T follicular helper cell (primary cell): Measurements from ENCODE around the gene SPTLC3.
"Not testable (repeated sequence)": the region's sequence is repeated elsewhere in the genome, so short reads cannot be mapped to it uniquely, and the experiment has no call there.

Source experiments
- DNase-seq: peaks from one replicate; pipeline ENCODE4 v3.0.0-alpha.2; 2020; ENCODE audit warnings: low read depth
- total RNA-seq, 2 experiments: gene quantifications; one replicate each; lab custom pipeline; 2026; lab: John Stamatoyannopoulos, UW

Gene SPTLC3
- total RNA-seq, result 0.52 to 0.54 reads per million in 2 experiments

GRCh38 chr20:13008761-13009681, at the start of gene SPTLC3:
Gene SPTLC3, plus strand, starts transcription at chr20:13008972. Its CDS starts 296 bp downstream, at chr20:13009268.
- DNase-seq, result no peak

GRCh38 chr20:12961725-12962124, 47.0 kb upstream of the SPTLC3 start:
- no peak for DNase-seq

GRCh38 chr20:12962895-12963294, 45.9 kb upstream of the SPTLC3 start:
- no peak for DNase-seq

- DNase-seq, result no peak
Observed at GRCh38 chr20:12963416-12963815, 45.4 kb upstream of the SPTLC3 start.

- DNase-seq, result no peak
Observed at GRCh38 chr20:12965212-12965869, 43.4 kb upstream of the SPTLC3 start.

GRCh38 chr20:12965870-12966251, 42.9 kb upstream of the SPTLC3 start:
- no peak for DNase-seq

GRCh38 chr20:12966468-12967085, 42.2 kb upstream of the SPTLC3 start:
- no peak for DNase-seq

GRCh38 chr20:12967932-12968331, 40.8 kb upstream of the SPTLC3 start:
- DNase-seq, result no peak

GRCh38 chr20:12968472-12968871, 40.3 kb upstream of the SPTLC3 start:
- no peak for DNase-seq

- DNase-seq, result no peak
Observed at GRCh38 chr20:12969071-12969669, 39.6 kb upstream of the SPTLC3 start.

GRCh38 chr20:12970372-12970821, 38.4 kb upstream of the SPTLC3 start:
- no peak for DNase-seq

- DNase-seq, result no peak
Observed at GRCh38 chr20:12975833-12976608, 32.8 kb upstream of the SPTLC3 start.

GRCh38 chr20:12976720-12977309, 32.0 kb upstream of the SPTLC3 start:
- DNase-seq, result no peak

GRCh38 chr20:12977328-12978125, 31.2 kb upstream of the SPTLC3 start:
- no peak for DNase-seq

GRCh38 chr20:12978126-12978394, 30.7 kb upstream of the SPTLC3 start:
- DNase-seq, result no peak

- no peak for DNase-seq
Observed at GRCh38 chr20:12978613-12979495, 29.9 kb upstream of the SPTLC3 start.

GRCh38 chr20:12979713-12980112, 29.1 kb upstream of the SPTLC3 start:
- DNase-seq, result not testable (repeated sequence)

GRCh38 chr20:12982098-12982497, 26.7 kb upstream of the SPTLC3 start:
- DNase-seq, result no peak

GRCh38 chr20:12984069-12984765, 24.6 kb upstream of the SPTLC3 start:
- DNase-seq, result no peak
